GM18498 (cell line): Measurements from ENCODE around the gene EPRS1.

Experiments
- ATAC-seq: cut with Tn5 transposase; IDR thresholded peaks from one replicate; pipeline ENCODE4 v1.9.1; 2021; ENCODE audit warnings: mild to moderate bottlenecking, moderate library complexity; ENCODE audit not compliant: unreplicated experiment

Gene EPRS1

GRCh38 chr1:220046052-220046930, at the start of gene EPRS1:
EPRS1 (minus strand) TSS chr1:220046505; CDS start chr1:220046388, 117 bp downstream.
- peak; percentile 99 for ATAC-seq

- ATAC-seq: peak; percentile 76
Measured at GRCh38 chr1:220094016-220094911, 48.0 kb upstream of the EPRS1 start, which contains the start of gene IARS2. IARS2 (plus strand) TSS chr1:220094132; CDS start chr1:220094217, 85 bp downstream.

GRCh38 chr1:220093361-220094015, 47.2 kb upstream of the EPRS1 start:
- peak; percentile 7 for ATAC-seq

GRCh38 chr1:220092694-220093093, 46.4 kb upstream of the EPRS1 start:
- ATAC-seq: no peak

GRCh38 chr1:220089650-220090556, 43.6 kb upstream of the EPRS1 start, which contains the start of gene BPNT1:
BPNT1 (minus strand) TSS chr1:220089788; CDS start chr1:220079846, 9,942 bp downstream.
- peak; percentile 57 for ATAC-seq

GRCh38 chr1:220086261-220086686, 40.0 kb upstream of the EPRS1 start:
- peak; percentile 48 for ATAC-seq

GRCh38 chr1:220084460-220084859, 38.2 kb upstream of the EPRS1 start:
- ATAC-seq: no peak

GRCh38 chr1:220077887-220078286, 31.6 kb upstream of the EPRS1 start:
- ATAC-seq: no peak

- no peak for ATAC-seq
Measured at GRCh38 chr1:220076861-220077762, 30.8 kb upstream of the EPRS1 start.

- no peak for ATAC-seq
Measured at GRCh38 chr1:220067269-220068204, 21.2 kb upstream of the EPRS1 start.

- ATAC-seq: no peak
Measured at GRCh38 chr1:220062629-220063028, 16.3 kb upstream of the EPRS1 start.

- ATAC-seq: no peak
Measured at GRCh38 chr1:220060876-220061275, 14.6 kb upstream of the EPRS1 start.

- ATAC-seq: no peak
Measured at GRCh38 chr1:220056374-220056773, 10.1 kb upstream of the EPRS1 start.

GRCh38 chr1:220045356-220046051, 801 bp downstream of the EPRS1 start:
- ATAC-seq: peak; percentile 24

GRCh38 chr1:220044678-220045355, 1.5 kb downstream of the EPRS1 start:
- ATAC-seq: no peak

GRCh38 chr1:220043646-220044045, 2.7 kb downstream of the EPRS1 start:
- no peak for ATAC-seq
